Measurements from ENCODE around the gene GPC5.
"Not testable (repeated sequence)": the region's sequence is repeated elsewhere in the genome, so short reads cannot be mapped to it uniquely, and the experiment has no call there.

The GPC5 gene

DNA sequence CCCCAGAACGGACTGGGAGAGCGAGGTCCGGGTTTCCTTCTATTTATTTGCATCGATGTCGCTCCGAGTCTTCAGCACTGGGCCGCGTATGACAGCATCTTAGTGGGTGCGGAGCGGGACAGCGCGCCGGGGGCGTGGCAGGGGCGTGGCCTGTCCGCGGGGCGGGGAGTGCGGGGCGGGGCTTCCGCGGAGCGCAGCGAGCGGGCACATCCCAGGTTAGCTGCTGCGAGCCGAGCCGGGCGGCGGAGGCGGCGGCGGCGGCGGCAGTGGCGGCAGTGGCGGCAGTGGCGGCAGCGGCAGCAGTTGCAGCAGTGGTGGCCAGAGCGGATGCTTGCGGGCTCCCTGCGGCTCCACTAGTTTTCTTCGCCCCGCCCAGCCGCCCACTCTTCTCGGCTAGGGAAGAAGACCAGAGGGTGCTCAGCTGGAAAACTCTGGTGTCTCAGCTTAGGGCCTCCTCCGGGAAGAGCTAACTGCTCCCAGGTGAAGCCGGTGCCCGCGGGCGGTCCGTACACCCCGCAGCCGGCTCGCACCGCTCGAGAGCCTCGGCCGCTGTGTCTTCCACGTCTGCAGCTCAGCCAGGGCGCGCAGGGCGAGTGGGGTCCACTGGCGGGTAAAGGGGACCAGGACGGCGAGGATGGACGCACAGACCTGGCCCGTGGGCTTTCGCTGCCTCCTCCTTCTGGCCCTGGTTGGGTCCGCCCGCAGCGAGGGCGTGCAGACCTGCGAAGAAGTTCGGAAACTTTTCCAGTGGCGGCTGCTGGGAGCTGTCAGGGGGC, at the start of gene GPC5:
Gene GPC5 (plus strand): TSS at position 209 of the 776 bp plus-strand sequence.
- peak; percentile 74 for DNase-seq (ENCODE audit: low spot score)

DNA sequence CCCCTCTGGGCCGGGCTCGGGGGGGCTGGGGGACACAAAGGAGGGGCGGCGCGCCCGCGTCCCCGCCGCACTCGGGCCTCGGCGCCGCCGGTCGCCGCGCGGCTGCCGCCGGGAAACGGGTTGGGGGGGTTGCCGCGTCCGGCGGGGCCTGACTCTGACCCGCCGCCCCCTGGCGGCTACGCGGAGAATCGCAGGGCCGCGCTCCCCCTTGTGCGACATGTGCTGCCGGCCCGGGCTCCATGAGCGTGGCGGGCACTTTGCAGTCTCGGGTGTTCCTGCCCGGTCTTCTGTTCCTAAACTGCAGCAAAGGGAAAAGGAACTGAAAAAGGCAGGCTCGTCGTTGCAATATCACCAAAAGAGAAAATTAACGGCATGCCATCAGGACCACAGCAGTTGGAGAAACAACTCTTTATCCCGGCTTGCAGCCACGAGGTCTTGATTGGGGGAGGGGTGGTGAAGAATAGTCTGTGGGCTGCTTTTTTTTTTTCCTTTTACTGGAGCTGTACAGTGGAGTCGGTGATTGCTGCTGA, 49.5 kb upstream of the GPC5 start:
- peak; percentile 87 for DNase-seq (ENCODE audit: low spot score)

DNA sequence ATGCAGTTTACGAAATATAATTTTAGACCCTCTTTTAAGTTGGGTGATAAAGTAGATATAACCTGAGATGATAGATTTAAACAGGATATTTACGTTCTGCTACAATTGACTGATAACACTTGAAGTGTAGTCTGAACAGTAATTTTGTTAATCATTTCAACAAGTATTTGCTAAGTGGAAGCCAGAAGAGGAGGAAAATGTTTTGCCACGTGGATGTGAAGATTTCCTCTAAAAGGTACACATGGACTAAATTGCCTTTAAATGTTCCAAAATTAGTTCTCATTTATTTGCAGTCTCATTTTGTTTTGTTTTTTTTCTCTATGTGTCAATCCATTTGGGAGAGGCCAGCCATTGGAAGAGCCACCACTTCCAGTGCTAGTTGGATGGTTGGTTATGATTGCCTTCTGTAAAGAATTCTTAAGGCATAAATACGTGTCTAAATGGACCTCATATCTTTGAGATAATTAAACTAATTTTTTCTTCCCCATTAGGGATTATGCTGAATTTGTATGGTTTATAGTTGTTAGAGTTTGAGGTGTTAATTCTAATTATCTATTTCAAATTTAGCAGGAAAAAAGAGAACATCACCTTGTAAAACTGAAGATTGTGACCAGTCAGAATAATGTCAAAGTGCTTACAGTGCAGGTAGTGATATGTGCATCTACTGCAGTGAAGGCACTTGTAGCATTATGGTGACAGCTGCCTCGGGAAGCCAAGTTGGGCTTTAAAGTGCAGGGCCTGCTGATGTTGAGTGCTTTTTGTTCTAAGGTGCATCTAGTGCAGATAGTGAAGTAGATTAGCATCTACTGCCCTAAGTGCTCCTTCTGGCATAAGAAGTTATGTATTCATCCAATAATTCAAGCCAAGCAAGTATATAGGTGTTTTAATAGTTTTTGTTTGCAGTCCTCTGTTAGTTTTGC, 48.2 kb upstream of the GPC5 start:
- DNase-seq (ENCODE audit: low spot score) = no peak

DNA sequence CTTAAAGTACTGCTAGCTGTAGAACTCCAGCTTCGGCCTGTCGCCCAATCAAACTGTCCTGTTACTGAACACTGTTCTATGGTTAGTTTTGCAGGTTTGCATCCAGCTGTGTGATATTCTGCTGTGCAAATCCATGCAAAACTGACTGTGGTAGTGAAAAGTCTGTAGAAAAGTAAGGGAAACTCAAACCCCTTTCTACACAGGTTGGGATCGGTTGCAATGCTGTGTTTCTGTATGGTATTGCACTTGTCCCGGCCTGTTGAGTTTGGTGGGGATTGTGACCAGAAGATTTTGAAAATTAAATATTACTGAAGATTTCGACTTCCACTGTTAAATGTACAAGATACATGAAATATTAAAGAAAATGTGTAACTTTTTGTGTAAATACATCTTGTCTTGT, 47.3 kb upstream of the GPC5 start:
- no peak for DNase-seq (ENCODE audit: low spot score)

DNA sequence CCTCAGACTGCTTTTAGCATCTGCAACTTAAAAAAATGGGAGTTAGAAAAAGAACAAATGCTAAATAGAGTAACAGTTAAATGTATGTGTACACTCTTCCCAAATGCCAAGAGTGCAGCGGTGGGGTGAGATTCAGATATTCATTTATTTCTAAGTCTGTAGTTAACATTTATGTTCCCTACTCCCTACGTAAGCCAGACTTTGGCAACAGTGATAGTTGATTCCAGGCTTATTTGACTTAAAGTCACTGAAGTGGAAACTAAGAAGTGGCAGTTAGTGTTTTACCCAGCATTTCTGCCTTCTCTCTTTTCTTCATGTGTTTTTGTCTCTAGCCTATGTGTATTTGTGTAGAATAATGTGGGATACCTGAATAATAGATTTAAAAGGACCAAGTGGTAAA, 46.4 kb upstream of the GPC5 start:
- DNase-seq (ENCODE audit: low spot score) = no peak

DNA sequence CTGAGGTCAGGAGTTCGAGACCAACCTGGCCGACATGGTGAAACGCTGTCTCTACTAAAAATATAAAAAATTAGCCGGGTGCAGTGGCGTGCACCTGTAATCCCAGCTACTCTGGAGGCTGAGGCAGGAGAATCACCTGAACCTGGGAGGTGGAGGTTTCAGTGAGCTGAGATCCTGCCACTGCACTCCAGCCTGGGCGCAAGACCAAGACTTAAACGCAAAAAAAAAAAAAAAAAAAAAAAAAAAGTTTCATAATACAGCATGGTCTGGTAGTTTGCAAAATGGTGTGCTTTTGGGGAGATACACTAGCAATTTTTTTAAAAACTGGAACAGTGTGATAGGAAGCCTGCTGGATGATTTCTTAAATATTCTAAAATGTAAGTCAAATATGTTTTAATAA, 45.5 kb upstream of the GPC5 start:
- DNase-seq (ENCODE audit: low spot score) = not testable (repeated sequence)

DNA sequence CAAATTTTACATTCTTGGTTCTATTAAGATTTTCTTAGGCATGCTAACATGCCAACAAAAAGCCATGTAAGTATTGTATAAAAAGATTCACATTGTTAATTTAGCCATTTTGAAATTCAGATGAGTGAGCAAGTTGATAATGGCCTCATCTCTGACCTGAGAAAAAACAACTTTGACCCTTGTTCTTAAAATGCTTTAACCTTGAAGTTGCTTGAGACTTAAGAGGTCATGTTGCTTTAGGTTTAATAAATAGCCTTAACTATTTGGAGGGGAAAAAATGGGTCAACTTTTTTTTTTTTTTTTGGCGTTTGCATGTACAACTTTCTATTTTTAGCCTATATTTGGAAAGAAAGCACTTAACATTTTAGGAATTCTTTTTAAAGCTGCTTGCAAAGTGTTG, 44.9 kb upstream of the GPC5 start:
- DNase-seq (ENCODE audit: low spot score) = no peak

DNA sequence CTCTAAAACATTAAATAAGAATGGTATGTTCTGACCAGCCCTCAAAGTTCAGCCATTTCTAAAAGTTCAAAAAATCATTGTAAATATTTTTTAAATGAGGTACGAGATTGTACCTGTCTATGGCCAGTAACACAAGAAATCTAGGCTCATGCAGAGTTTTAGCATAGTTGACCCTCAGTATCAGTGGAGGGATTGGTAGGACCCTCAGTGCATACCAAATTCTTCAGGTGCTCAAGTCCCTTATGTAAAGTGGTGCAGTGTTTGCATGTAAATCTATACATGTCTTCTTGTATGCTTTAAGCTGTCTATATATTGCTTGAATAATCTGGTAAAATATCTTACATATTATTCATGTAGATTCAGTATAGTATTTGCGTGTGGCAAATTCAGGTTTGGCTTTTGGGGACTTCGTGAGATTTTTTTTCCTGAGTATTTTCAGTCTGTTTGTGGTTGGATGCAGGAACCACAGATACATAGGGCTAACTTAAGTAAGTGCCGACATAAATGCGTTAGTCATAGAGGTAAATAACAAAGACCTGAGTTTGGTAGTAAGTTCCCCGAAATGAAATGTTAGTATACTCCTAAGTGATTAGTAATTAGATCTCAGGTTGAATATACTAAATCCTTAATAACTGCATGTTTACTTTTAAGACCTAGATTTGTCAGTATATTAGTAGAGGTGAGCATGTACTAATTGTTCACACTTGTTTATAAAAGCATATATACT, 43.2 kb upstream of the GPC5 start:
- DNase-seq (ENCODE audit: low spot score) = no peak

DNA sequence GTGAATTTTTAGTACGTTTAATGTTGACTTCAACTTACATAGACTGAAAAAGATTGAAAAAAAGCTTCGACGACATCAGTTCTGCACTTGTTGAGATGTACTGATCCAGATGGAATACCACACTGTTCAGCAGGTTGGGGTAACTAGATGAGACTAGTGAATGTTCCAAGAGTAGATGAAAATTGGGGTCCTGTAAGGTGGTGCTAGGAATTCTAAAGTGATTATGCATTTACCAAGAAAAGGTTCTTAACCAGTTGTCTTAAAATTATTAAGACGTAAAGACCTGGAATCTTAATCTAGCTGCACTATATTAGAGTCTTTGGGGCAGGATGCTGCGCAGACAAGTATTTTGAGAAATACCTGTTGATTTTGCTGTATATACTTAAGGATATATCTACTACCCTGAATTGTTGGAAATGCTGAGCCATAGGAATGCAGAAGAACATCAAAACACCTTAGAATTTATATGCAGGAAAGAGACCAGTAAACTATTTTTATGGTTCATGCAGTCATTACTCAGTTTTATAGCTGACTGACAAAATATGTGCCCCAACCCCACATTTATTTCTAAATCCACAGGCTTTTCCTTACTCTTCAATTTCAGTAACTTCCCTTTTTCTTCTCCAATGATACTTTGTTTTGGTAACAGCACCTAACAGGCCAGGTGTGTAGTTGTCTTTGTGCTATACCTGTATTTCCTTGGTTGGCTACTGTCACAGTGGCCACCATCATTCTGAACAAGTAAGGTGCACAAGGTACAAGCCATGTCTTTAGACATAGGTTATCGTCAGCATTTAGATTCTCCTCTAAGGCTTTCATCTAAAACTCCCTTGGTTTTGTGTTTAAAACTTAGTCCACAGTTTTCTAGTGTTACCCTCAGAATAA, 42.4 kb upstream of the GPC5 start:
- DNase-seq (ENCODE audit: low spot score) = no peak

DNA sequence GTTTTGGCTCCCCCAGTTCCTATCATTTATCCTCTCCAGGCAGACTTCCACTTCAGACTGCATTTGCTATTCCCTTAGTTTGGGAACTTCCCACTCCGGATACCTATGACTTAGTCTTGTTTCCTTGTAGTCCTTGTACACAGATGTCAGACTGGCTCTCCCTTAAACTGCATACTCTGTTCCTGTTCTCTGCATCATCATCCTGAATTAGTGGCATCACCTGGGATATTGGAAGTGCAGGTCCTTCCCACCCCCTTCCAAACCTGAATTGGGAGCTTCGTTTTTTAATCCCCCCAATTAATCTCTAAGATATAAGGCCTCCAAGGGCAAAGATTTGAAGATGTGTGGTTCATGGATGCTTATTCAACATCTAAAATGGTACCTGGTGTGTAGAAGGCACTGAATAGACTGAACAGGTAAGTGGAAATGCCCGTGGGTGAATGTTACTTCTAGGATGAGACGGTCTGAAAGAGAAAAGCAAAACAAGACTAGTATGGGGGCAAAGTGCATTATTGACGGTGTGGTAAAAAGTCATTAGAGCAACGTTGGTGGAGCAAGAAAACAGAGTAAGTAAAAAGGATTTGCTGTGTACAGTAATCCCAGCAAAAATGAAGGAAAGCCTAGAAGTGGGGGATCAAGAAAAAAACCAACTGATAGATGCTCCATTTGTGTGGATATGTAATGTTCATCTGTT, 41.4 kb upstream of the GPC5 start:
- no peak for DNase-seq (ENCODE audit: low spot score)

DNA sequence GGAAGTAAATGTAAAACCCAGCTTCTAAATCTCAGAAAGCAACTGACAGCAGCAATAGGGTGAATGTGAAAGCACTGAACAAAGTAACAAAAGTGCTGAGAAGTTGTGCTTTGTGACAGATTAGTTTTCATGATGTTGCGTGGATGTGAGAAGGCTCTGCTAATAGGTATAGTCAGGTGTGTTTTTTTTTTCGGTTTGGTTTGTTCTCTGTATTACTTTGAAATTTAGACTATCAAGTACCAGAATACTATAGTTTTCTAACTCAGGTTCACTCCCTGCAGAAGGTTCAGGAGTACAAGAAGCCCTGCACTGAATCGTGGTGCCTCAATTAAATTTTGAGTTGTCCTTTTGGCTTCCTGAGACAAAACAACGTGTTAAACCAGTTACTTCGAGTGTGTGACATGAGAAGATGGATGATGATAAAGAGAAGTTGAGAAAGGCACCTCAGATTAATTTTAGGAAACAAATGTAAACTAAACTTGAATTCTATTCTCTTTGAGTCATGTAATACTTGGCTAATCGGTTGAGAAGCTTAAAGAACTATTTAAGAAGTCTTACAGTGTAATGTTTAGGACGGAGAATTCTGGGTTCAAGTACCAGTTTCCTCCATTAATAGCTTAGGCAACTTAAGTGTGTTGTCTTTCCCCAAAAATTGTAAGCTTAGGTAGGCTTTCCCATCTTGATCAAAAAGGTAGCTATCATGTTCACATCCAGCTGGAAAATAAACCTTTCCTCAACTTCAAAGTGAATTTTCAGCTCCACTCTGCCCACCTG, 40.6 kb upstream of the GPC5 start:
- DNase-seq (ENCODE audit: low spot score) = no peak

DNA sequence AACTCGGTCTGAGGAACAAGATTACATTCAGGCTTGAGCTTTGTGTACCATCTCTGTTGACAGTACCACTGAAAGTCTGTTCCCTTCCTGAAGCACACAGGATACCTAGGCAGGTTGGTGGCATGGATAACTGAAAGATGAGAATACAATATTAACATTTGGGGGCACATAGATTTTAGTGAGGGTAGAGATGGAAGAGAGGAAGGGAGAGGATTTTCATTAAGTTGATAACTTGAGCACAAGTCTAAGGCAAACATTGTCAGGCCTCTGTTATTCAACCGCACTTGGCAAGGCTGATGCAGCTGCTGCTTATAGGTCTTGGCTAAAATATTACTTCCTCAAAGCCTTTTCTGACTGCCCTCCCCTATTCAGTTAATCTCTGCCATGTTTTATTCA, 40.0 kb upstream of the GPC5 start:
- DNase-seq (ENCODE audit: low spot score) = no peak

DNA sequence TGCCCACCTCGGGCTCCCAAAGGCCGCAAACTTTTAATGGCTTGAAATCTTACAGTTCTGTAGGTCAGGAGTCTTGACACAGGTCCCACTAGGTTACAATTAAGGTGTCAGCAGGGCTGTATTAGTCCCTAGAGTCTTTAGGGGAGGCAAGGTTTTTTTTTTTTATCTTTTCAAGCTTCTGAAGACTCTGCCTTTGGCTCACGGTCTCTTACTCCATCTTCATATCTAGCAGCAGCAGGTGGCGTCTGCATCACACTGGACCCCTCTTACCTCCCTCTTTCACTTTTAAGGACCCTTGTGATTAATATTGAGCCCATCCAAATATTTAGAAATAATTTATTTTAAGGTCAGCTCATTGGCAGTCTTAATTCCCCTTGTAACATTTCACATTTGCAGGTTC, 39.3 kb upstream of the GPC5 start:
- no peak for DNase-seq (ENCODE audit: low spot score)

DNA sequence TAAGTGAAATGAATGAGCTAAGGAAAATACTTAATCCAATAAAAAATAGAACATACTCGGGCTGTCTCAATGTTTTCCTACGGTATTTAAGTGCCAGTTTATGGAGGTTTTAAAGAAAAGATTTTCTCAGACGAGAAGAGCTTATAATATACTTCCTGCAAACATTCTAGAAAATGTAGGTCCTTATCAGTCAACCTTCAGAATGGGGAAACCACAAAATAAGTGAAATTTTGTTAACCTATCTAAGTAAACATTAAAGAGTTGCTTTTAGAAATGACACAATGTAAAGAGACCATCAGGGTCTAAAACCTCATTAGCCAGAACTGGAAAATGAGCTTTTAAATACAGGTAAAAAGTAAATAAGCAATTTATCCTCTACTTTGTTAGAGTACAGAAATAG, 38.8 kb upstream of the GPC5 start:
- no peak for DNase-seq (ENCODE audit: low spot score)

DNA sequence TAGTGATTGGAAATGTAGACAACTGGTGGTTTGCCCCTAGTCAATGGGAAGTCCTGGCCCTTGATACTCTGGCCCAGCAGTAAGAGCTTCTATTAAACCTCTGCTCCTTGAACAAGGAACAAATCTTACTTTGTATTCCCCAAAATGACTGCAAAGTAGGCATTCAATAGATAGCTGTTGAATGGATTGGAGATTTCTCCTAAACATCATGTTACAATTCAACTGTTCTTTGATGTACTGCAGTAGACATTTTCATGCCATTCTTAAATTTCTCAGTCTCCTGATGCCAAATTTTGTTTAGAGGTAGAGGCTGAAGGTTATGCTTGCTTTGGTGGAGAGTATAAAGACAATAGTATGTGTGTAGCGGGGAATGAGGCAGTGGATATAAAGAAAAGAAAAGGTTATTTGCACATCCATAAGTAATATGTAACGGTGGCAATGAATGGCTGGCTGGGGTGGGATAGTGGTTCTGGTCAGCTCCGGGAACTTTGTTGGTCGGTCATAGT, 38.1 kb upstream of the GPC5 start:
- no peak for DNase-seq (ENCODE audit: low spot score)

DNA sequence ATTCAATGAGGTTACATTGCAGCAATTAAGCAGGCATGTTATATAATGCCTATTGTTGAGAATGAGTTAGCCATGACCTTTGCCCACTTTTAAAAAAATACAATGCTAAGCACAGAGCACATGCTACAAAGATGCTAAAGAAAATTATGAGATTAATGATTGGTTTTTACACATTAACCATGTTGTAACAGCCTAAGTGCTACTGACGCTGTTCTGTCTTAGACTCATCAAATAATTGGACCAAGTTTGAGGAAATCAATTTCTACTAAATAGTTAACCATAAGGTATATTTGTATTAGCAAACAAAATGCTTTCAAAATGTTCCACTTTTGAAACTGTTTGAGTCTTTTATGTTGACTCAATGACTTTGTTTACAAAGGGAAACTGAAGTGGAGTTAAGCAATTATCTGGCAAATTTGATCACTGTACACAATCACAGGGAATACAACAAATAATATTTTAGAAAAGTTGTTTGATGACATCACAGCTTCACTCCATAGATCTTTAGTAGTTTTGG, 36.6 kb upstream of the GPC5 start:
- DNase-seq (ENCODE audit: low spot score) = no peak

DNA sequence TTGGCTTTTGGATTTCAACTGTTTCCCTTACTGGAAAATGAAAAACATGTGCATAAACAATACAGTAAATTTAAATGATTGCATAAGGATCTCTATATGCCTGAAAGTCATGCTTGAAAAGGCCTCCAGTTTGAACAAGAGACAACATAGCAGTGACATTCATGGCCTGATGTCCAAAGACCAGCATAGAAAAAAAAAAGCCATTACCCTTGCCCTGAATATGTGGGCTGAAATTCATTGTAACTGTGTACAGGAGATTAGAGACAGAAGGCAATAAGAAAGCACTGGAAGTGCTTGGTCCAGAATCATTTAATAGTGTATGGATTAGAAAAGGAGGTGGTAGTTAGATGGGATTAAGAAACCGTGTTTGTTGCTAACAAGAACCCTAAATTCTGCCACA, 35.5 kb upstream of the GPC5 start:
- no peak for DNase-seq (ENCODE audit: low spot score)

DNA sequence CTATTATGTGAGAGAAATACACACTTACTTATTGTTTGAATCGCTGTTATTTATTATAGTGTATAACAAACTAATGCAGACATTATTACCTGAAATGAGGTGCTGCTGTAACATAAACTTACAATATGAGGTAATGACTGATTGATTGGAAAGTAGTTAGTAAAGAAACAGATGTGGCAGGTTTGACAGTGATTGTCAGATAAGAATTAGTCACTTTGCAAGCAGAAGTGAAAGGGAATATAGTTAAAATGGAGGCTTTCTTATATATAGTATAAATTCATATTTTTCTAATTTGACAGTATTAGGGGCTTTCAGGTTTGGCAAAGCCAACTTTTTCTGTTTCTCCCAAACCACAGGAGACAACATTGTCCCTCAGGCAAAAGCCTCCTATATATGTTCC, 30.3 kb upstream of the GPC5 start:
- DNase-seq (ENCODE audit: low spot score) = no peak

DNA sequence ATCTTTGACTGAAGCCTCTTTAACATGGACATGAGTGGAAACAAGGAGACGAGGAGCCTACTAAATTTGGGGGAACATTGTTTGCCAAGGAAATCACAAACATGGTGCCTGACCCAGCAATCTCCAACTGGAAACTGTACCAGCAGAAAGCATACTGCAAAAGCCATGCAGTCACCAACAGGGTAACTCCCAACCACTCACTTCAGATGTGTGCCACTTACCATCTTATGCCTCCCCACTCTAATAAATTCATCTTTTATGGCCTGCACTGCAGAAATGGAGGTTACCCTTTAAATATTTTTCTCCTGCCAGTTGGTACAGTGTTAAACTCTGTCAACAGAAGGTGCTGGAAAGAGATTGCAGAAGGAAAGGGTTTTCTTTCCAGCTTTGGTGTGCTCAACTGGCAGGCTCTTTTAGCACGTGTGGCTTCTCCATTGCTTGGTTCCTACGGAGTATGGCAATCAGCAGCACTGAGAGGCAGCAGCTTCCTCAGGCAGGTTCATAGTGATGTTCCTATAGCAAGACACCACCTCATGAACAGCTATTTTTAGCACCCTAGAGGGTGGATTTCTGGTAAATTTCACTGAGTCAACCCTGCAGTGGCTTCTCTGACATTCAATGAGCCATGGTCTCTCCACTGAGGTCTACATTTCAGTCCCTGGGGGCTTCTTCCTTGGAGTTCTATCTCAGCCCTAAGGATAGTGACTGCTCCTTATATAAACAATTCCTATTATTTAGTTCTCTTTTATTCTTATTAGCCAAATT, 29.6 kb upstream of the GPC5 start:
- peak; percentile 24 for DNase-seq (ENCODE audit: low spot score)

All from kidney tubule cell (primary cell).